HEK293 (cell line): ENCODE measurements around the gene TSPEAR.
"Not testable (repeated sequence)": the region's sequence is repeated elsewhere in the genome, so short reads cannot be mapped to it uniquely, and the experiment has no call there.

Experiments
- CTCF ChIA-PET: fragments of 350-600 bp; formaldehyde crosslinking; extraction: SDS; loops from one replicate; lab custom pipeline; 2021; ENCODE audit warnings: antibody characterized with exemption; lab: Yijun Ruan, JAX
- POLR2A ChIA-PET: fragments of 300-600 bp; formaldehyde crosslinking; extraction: SDS; loops from one replicate; lab custom pipeline; 2020; ENCODE audit warnings: antibody characterized with exemption, inconsistent platforms; lab: Yijun Ruan, JAX
- H3K27ac ChIP-seq: fragments of 200-500 bp; sonication (Bioruptor generic); 2 replicates; pipeline ENCODE4 v1.5.1; 2014; ENCODE audit warnings: low read depth, low read length, control low read depth, inconsistent platforms; ENCODE audit errors: extremely low read depth
- H3K36me3 ChIP-seq, 2 experiments: fragments of 200-500 bp in 1 of 2; sonication (Bioruptor generic) in 1 of 2; 1 replicate in 1 of 2; 2 replicates in 1 of 2; pipeline ENCODE4 v1.5.1; 2014 to 2017; ENCODE audit warnings: inconsistent platforms in 2 of 2, low read length in 2 of 2; ENCODE audit not compliant: control insufficient read depth in 2 of 2, insufficient read depth in 1 of 2
- H3K4me1 ChIP-seq: fragments of 200-500 bp; sonication (Bioruptor generic); 2 replicates; pipeline ENCODE4 v1.5.1; 2014; ENCODE audit warnings: mild to moderate bottlenecking, low read length, inconsistent platforms; ENCODE audit not compliant: control insufficient read depth, insufficient read depth
- H3K4me3 ChIP-seq: 2 replicates; pipeline ENCODE4 v1.5.1; 2011; ENCODE audit warnings: low read depth, mild to moderate bottlenecking, control low read depth, low read length, moderate library complexity
- H3K9me3 ChIP-seq: fragments of 200-500 bp; sonication (Bioruptor generic); 2 replicates; pipeline ENCODE4 v1.5.1; 2014; ENCODE audit warnings: low read depth, low read length, inconsistent platforms; ENCODE audit not compliant: control insufficient read depth, insufficient read depth
- GLI2 ChIP-seq: fragments of 450-650 bp; formaldehyde crosslinking; IDR thresholded peaks from 2 replicates; pipeline ENCODE4; 2017; ENCODE audit warnings: missing biosample characterization, missing genetic modification characterization, low read depth, borderline replicate concordance
- GLIS1 ChIP-seq: fragments of 450-650 bp; formaldehyde crosslinking; IDR thresholded peaks from 2 replicates; pipeline ENCODE4 v1.5.1; 2016; ENCODE audit warnings: missing biosample characterization, missing genetic modification characterization
- GLIS2 ChIP-seq: fragments of 450-650 bp; formaldehyde crosslinking; IDR thresholded peaks from 2 replicates; pipeline ENCODE4 v1.5.1; 2016; ENCODE audit warnings: missing biosample characterization, missing genetic modification characterization
- MYNN ChIP-seq: fragments of 450-650 bp; formaldehyde crosslinking; IDR thresholded peaks from 2 replicates; pipeline ENCODE4 v1.5.1; 2016; ENCODE audit warnings: missing biosample characterization, missing genetic modification characterization, borderline replicate concordance
- PRDM1 ChIP-seq: fragments of 450-650 bp; formaldehyde crosslinking; IDR thresholded peaks from 2 replicates; pipeline ENCODE4; 2016; ENCODE audit warnings: missing biosample characterization, missing genetic modification characterization
- TCF7L2 ChIP-seq: IDR thresholded peaks from 2 replicates; pipeline ENCODE4 v1.6.1; 2011; ENCODE audit warnings: low read depth, mild to moderate bottlenecking, inconsistent platforms, low read length, moderate library complexity, borderline replicate concordance
- ZBTB20 ChIP-seq: fragments of 450-650 bp; formaldehyde crosslinking; IDR thresholded peaks from 2 replicates; pipeline ENCODE4 v1.5.1; 2016; ENCODE audit warnings: missing biosample characterization, missing genetic modification characterization
- ZIC2 ChIP-seq: fragments of 450-650 bp; formaldehyde crosslinking; IDR thresholded peaks from 2 replicates; pipeline ENCODE4 v1.5.1; 2016; ENCODE audit warnings: missing biosample characterization, missing genetic modification characterization
- ZNF121 ChIP-seq: fragments of 450-650 bp; formaldehyde crosslinking; IDR thresholded peaks from 2 replicates; pipeline ENCODE4 v1.5.1; 2016; ENCODE audit warnings: missing biosample characterization, missing genetic modification characterization
- ZNF24 ChIP-seq: fragments of 450-650 bp; formaldehyde crosslinking; IDR thresholded peaks from 2 replicates; pipeline ENCODE4 v1.5.1; 2016; ENCODE audit warnings: missing biosample characterization, missing genetic modification characterization
- ZNF248 ChIP-seq: fragments of 450-650 bp; formaldehyde crosslinking; IDR thresholded peaks from 2 replicates; pipeline ENCODE4 v1.5.1; 2017; ENCODE audit warnings: missing biosample characterization, missing genetic modification characterization
- ZNF311 ChIP-seq: fragments of 450-650 bp; formaldehyde crosslinking; IDR thresholded peaks from 2 replicates; pipeline ENCODE4 v1.5.1; 2017; ENCODE audit warnings: missing biosample characterization, missing genetic modification characterization, borderline replicate concordance
- ZNF354C ChIP-seq: fragments of 450-650 bp; formaldehyde crosslinking; IDR thresholded peaks from 2 replicates; pipeline ENCODE4 v1.5.1; 2016; ENCODE audit warnings: missing biosample characterization, missing genetic modification characterization, low read depth, borderline replicate concordance
- ZNF416 ChIP-seq: fragments of 450-650 bp; formaldehyde crosslinking; IDR thresholded peaks from 2 replicates; pipeline ENCODE4 v1.5.1; 2016; ENCODE audit warnings: missing biosample characterization, missing genetic modification characterization
- ZNF501 ChIP-seq: fragments of 450-650 bp; formaldehyde crosslinking; IDR thresholded peaks from 2 replicates; pipeline ENCODE4 v1.5.1; 2016; ENCODE audit warnings: missing biosample characterization, missing genetic modification characterization
- ZNF529 ChIP-seq: fragments of 450-650 bp; formaldehyde crosslinking; IDR thresholded peaks from 2 replicates; pipeline ENCODE4 v1.5.1; 2017; ENCODE audit warnings: missing genetic modification characterization, missing biosample characterization; ENCODE audit not compliant: insufficient replicate concordance
- ZNF677 ChIP-seq: fragments of 450-650 bp; IDR thresholded peaks from 2 replicates; pipeline ENCODE4 v1.5.0; 2018; ENCODE audit warnings: missing biosample characterization, mild to moderate bottlenecking, missing genetic modification characterization, moderate library complexity
- ZNF76 ChIP-seq: fragments of 450-650 bp; formaldehyde crosslinking; IDR thresholded peaks from 2 replicates; pipeline ENCODE4; 2016; ENCODE audit warnings: low read depth, missing biosample characterization, missing genetic modification characterization, borderline replicate concordance
- TF ChIP-seq, protein P1 (sequence below): fragments of 450-650 bp; formaldehyde crosslinking; IDR thresholded peaks from 2 replicates; pipeline ENCODE4 v1.5.1; 2016; ENCODE audit warnings: missing biosample characterization, missing genetic modification characterization, borderline replicate concordance
- TF ChIP-seq, protein P2 (sequence below): fragments of 450-650 bp; formaldehyde crosslinking; IDR thresholded peaks from 2 replicates; pipeline ENCODE4 v1.5.1; 2017; ENCODE audit warnings: missing biosample characterization, missing genetic modification characterization

Gene TSPEAR

DNA sequence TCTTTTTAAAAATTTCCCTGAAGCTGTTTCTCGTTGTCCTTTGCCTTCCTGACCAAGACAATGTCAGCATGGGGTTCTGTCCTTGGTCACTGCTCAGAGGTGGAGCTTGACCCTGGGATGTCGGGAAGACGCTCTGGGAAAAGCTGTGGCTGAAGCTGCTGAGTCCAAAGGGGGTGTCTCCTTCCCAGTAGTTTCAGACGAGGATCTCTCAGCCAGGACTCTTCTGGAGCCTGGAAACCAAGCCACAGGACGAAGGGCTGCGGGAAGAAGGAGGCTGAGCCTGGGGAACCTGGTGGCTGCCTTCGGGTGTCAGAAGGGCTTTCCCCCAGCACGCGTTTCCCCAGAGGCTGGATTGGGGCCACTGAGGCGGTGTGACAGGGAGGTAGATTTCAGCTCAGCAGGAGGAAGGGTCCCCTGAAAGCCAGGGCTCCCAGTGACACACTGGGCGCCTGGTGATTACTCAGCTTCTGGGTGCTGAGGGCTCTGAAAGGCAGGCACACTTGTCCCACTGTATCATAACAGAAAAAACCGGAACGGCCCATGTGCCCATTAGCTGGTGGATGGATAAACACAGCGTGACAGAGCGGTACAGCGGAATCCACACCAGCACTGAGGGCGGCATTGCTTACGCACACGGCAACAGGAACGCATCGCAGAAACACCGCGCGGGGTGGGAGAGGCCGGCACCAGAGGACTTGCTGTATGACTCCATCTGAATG is 24.4 kb downstream of the TSPEAR start (continued):
- TF ChIP-seq MYNN (tag by site-specific recombination) = no peak
- no peak for TF ChIP-seq ZNF501 (tag by site-specific recombination)
- no peak for TF ChIP-seq ZNF311
- TF ChIP-seq, protein P1, sequence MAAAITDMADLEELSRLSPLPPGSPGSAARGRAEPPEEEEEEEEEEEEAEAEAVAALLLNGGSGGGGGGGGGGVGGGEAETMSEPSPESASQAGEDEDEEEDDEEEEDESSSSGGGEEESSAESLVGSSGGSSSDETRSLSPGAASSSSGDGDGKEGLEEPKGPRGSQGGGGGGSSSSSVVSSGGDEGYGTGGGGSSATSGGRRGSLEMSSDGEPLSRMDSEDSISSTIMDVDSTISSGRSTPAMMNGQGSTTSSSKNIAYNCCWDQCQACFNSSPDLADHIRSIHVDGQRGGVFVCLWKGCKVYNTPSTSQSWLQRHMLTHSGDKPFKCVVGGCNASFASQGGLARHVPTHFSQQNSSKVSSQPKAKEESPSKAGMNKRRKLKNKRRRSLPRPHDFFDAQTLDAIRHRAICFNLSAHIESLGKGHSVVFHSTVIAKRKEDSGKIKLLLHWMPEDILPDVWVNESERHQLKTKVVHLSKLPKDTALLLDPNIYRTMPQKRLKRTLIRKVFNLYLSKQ (tag by site-specific recombination) = no peak
- TF ChIP-seq ZNF416 = no peak
- TF ChIP-seq, protein P2, sequence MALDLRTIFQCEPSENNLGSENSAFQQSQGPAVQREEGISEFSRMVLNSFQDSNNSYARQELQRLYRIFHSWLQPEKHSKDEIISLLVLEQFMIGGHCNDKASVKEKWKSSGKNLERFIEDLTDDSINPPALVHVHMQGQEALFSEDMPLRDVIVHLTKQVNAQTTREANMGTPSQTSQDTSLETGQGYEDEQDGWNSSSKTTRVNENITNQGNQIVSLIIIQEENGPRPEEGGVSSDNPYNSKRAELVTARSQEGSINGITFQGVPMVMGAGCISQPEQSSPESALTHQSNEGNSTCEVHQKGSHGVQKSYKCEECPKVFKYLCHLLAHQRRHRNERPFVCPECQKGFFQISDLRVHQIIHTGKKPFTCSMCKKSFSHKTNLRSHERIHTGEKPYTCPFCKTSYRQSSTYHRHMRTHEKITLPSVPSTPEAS (tag by site-specific recombination) = no peak
- no peak for TF ChIP-seq ZNF76 (tag by site-specific recombination)
- TF ChIP-seq, all 188 proteins: peak for 0

DNA sequence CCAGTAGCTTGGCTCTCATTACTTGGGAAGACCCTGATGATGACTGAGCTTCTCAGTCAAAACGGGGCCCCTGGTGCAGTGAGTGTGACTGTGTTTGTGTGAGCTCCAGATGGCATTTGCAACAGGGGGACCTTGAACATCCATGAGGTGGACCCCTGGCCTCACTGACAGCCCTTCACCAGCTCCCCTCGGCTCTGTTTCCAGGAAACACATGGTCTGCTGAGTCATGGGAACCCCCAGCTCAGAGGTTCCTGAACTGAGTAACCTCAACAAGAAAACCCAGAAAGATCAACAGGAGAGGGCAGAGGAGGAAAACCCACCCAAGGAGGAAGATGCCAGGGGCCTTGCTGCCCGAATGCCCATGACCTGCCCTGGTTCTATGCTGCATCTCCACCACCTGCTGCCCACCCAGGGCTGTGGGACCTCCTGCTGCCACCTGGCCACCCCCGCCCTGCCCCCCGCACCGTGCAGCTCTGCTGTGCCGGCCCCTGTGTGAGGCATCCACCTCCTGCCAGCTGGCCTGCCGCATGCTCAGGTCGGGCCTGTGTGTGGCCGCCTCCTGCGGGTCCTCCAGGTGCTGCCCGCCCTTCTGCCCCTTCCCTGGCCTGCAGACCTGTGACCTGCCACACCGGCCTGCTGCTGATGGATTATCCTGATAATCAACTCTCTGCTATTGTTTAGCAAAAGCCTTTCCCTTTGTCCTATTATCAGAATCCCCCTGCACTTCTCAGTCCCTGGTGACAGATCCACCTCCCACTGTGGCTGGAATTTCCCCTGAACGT is 25.2 kb downstream of the TSPEAR start:
- peak; percentile 51 for TF ChIP-seq GLIS1 (tag by site-specific recombination)
- no peak for TF ChIP-seq ZBTB20 (tag by site-specific recombination)
- no peak for TF ChIP-seq ZNF529 (tag by site-specific recombination)
- TF ChIP-seq ZNF416 = no peak
- no peak for TF ChIP-seq TCF7L2
- TF ChIP-seq PRDM1 (tag by site-specific recombination) = no peak
- TF ChIP-seq ZNF121 (tag by site-specific recombination) = no peak
- peak; percentile 41 for TF ChIP-seq ZIC2 (tag by site-specific recombination)
- no peak for TF ChIP-seq GLI2
- TF ChIP-seq ZNF248 (tag by site-specific recombination) = no peak
- TF ChIP-seq ZNF354C (tag by site-specific recombination) = no peak
- no peak for TF ChIP-seq GLIS2 (tag by site-specific recombination)
- no peak for TF ChIP-seq ZNF677 (tag by site-specific recombination)
- TF ChIP-seq ZNF24 (tag by site-specific recombination) = no peak
- TF ChIP-seq, all 188 proteins: peak for 2
- no peak overlapping the region for H3K27ac ChIP-seq
- no peaks in the 10 kb centered on the region for H3K4me1 ChIP-seq
- no peaks in the 10 kb centered on the region for H3K9me3 ChIP-seq
- no peaks in the 10 kb centered on the region for H3K36me3 ChIP-seq
- POLR2A ChIA-PET = no interaction called here
- no peak overlapping the region for H3K4me3 ChIP-seq
- CTCF ChIA-PET = no interaction called here

DNA sequence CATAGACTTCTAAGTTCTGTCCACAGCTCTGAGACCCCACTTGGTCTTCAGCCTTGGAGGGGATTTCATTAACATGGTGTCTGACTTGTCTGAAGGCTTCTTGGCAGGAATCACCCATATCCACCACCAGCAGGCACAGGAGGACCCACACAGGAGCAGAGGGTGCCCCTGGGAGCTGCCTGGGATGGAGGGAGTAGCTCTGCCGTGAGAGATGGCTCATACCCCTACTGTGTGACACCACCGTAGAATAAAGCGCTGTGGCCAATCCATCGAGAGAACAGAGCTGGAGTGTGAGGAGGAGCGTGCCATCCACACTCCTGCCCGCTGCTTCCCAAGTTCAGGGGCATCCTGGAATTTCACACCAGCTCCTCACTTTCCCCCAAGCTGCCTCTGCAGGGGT is 26.3 kb downstream of the TSPEAR start:
- H3K27ac ChIP-seq, H3K9me3 ChIP-seq, H3K36me3 ChIP-seq, CTCF ChIA-PET, H3K4me3 ChIP-seq, H3K4me1 ChIP-seq, POLR2A ChIA-PET: not testable (repeated sequence)
